Astrocyte (in vitro differentiated cells and primary cell): ENCODE data around the gene CKMT2. TPM values are rescaled to one million over a fixed set of nuclear protein-coding genes. Genes with fewer than 3 reads are reported as not detected.
"Not testable (repeated sequence)": the region's sequence is repeated elsewhere in the genome, so short reads cannot be mapped to it uniquely, and the experiment has no call there.

Experiments
- DNase-seq: peaks from one replicate; pipeline ENCODE4 v3.0.0-alpha.2; 2010; ENCODE audit warnings: low read depth
- FAIRE-seq: peaks from 2 replicates; lab custom pipeline; 2011; peaks lifted over from hg19 to GRCh38; lab: Jason Lieb, UNC
- H2AFZ ChIP-seq: 2 replicates; pipeline ENCODE4 v1.6.0; 2012; ENCODE audit warnings: low read depth, low read length, inconsistent platforms
- H3K27ac ChIP-seq: 2 replicates; pipeline ENCODE4 v1.5.1; 2011; ENCODE audit warnings: low read depth, low read length, inconsistent platforms
- H3K27me3 ChIP-seq: 2 replicates; pipeline ENCODE4 v1.6.0; 2011; ENCODE audit warnings: low read length, inconsistent platforms; ENCODE audit not compliant: insufficient read depth
- H3K36me3 ChIP-seq: 2 replicates; pipeline ENCODE4 v1.5.1; 2011; ENCODE audit warnings: low read length, inconsistent platforms; ENCODE audit not compliant: insufficient read depth
- H3K4me1 ChIP-seq: 2 replicates; pipeline ENCODE4 v1.5.1; 2011; ENCODE audit warnings: low read length, inconsistent platforms; ENCODE audit not compliant: insufficient read depth
- H3K4me2 ChIP-seq: 2 replicates; pipeline ENCODE4 v1.6.0; 2012; ENCODE audit warnings: low read length, inconsistent platforms
- H3K4me3 ChIP-seq: 2 replicates; pipeline ENCODE4 v1.5.1; 2011; ENCODE audit warnings: low read depth, mild to moderate bottlenecking, low read length, inconsistent platforms; ENCODE audit not compliant: insufficient read depth
- H3K79me2 ChIP-seq: 2 replicates; pipeline ENCODE4 v1.6.0; 2012; ENCODE audit warnings: mild to moderate bottlenecking, low read length, inconsistent platforms; ENCODE audit not compliant: insufficient read depth
- H3K9ac ChIP-seq: 2 replicates; pipeline ENCODE4 v1.6.0; 2012; ENCODE audit warnings: mild to moderate bottlenecking, low read length, inconsistent platforms
- H3K9me3 ChIP-seq: 2 replicates; pipeline ENCODE4 v1.5.1; 2012; ENCODE audit warnings: low read depth, mild to moderate bottlenecking, low read length, inconsistent platforms; ENCODE audit not compliant: insufficient read depth
- H4K20me1 ChIP-seq: 2 replicates; pipeline ENCODE4 v1.6.0; 2012; ENCODE audit warnings: low read length, inconsistent platforms; ENCODE audit not compliant: insufficient read depth
- H3K27ac Mint-ChIP-seq: one replicate; pipeline ENCODE4 v1.8.0; 2021; ENCODE audit warnings: mild to moderate bottlenecking, mixed read lengths; ENCODE audit not compliant: unreplicated experiment
- H3K27me3 Mint-ChIP-seq: one replicate; pipeline ENCODE4 v1.8.0; 2021; ENCODE audit warnings: low read depth, mixed read lengths; ENCODE audit not compliant: unreplicated experiment
- H3K36me3 Mint-ChIP-seq: one replicate; pipeline ENCODE4 v1.8.0; 2021; ENCODE audit warnings: low read depth, mixed read lengths; ENCODE audit not compliant: unreplicated experiment
- H3K4me1 Mint-ChIP-seq: one replicate; pipeline ENCODE4 v1.8.0; 2021; ENCODE audit warnings: low read depth, mixed read lengths; ENCODE audit not compliant: unreplicated experiment
- H3K4me3 Mint-ChIP-seq: one replicate; pipeline ENCODE4 v1.8.0; 2021; ENCODE audit warnings: mild to moderate bottlenecking, moderate library complexity, mixed read lengths; ENCODE audit not compliant: unreplicated experiment
- H3K9me3 Mint-ChIP-seq: one replicate; pipeline ENCODE4 v1.8.0; 2021; ENCODE audit warnings: mild to moderate bottlenecking, mixed read lengths; ENCODE audit not compliant: unreplicated experiment
- CTCF ChIP-seq: IDR thresholded peaks from 2 replicates; pipeline ENCODE4 v1.5.1; 2011; ENCODE audit warnings: low read depth, mild to moderate bottlenecking, inconsistent platforms, low read length, moderate library complexity; ENCODE audit not compliant: insufficient read depth
- EZH2 ChIP-seq: IDR thresholded peaks from 2 replicates; pipeline ENCODE4 v1.6.1; 2012; ENCODE audit warnings: mild to moderate bottlenecking, low read length, inconsistent platforms; ENCODE audit not compliant: insufficient read depth
- total RNA-seq: library from RNA; stranded (reverse); gene quantifications from 2 replicates; pipeline ENCODE4 v1.2.1, GENCODE V29; 2021

The CKMT2 gene
- total RNA-seq, 1 donor from 2014 or later, result 0.18 TPM

- Histone ChIP-seq H3K27ac (no peak overlapping the region), H3K4me3 (no peak overlapping the region), H3K9me3 (no peaks in the 10 kb centered on the region), H3K36me3 (no peaks in the 10 kb centered on the region), H3K4me2 (no peak overlapping the region), H4K20me1 (peaks cover 11% of the 10 kb centered on the region), H3K9ac (no peak overlapping the region), H3K27me3 (no peaks in the 10 kb centered on the region), H3K4me1 (no peaks in the 10 kb centered on the region), H2AFZ (no peak overlapping the region), H3K79me2 (no peaks in the 10 kb centered on the region)
- DNase-seq, result no peak
- H3K4me1 Mint-ChIP-seq, result no peaks in the 10 kb centered on the region
- no peaks in the 10 kb centered on the region for H3K27me3 Mint-ChIP-seq
- H3K36me3 Mint-ChIP-seq, result peaks cover 8% of the 10 kb centered on the region
- H3K27ac Mint-ChIP-seq, result no peak overlapping the region
- peaks cover 4% of the 10 kb centered on the region for H3K9me3 Mint-ChIP-seq
- no peak for FAIRE-seq
- no peak overlapping the region for H3K4me3 Mint-ChIP-seq
- TF ChIP-seq EZH2, result no peak
- no peak for TF ChIP-seq CTCF
Observed at GRCh38 chr5:81254886-81255559, 21.9 kb downstream of the CKMT2 start.

DNA sequence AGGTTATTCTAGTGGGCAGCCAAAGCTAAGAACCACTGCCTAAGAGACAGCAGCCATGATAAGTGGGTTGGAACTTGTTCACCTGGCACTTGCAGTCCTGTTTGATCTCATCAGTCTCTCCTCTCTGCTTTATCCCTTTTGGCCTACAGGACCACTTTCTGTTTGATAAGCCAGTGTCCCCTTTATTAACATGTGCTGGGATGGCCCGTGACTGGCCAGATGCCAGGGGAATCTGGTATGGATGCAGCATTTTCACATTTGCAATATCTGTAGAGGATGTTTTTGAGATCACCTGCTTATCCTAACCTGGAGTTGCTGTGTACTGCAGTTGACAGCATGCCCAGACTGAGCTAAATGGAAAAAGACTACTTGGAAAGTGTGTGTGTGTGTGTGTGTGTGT, 23.6 kb downstream of the CKMT2 start:
- H2AFZ ChIP-seq, result no peak overlapping the region
- no peaks in the 10 kb centered on the region for H3K36me3 ChIP-seq
- peaks cover 13% of the 10 kb centered on the region for H3K36me3 Mint-ChIP-seq
- H3K4me3 Mint-ChIP-seq, result no peak overlapping the region
- no peak overlapping the region for H3K27ac Mint-ChIP-seq
- TF ChIP-seq EZH2 (no peak), CTCF (no peak)
- no peak overlapping the region for H3K4me2 ChIP-seq
- H3K27ac ChIP-seq, result no peak overlapping the region
- H3K9me3 ChIP-seq, result no peaks in the 10 kb centered on the region
- H3K9me3 Mint-ChIP-seq, result peaks cover 6% of the 10 kb centered on the region
- no peaks in the 10 kb centered on the region for H3K79me2 ChIP-seq
- H3K9ac ChIP-seq, result no peak overlapping the region
- no peak for FAIRE-seq
- no peaks in the 10 kb centered on the region for H3K4me1 ChIP-seq
- H3K27me3 Mint-ChIP-seq, result no peaks in the 10 kb centered on the region
- no peaks in the 10 kb centered on the region for H3K27me3 ChIP-seq
- H3K4me3 ChIP-seq, result no peak overlapping the region
- no peaks in the 10 kb centered on the region for H3K4me1 Mint-ChIP-seq
- no peak for DNase-seq
- peaks cover 11% of the 10 kb centered on the region for H4K20me1 ChIP-seq

DNA sequence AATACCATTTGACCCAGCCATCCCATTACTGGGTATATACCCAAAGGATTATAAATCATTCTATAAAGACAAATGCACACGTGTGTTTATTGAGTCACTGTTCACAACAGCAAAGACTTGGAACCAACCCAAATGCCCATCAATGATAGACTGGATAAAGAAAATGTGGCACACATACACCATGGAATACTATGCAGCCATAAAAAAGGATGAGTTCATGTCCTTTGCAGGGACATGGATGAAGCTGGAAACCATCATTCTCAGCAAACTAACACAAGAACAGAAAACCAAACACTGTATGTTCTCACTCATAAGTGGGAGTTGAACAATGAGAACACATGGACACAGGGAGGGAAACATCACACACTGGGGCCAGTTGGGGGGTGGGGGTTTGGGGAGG, 29.7 kb downstream of the CKMT2 start:
- H3K36me3 Mint-ChIP-seq, H3K4me1 ChIP-seq, H3K9me3 ChIP-seq, FAIRE-seq, H3K4me2 ChIP-seq, H3K4me1 Mint-ChIP-seq, DNase-seq, H3K27ac Mint-ChIP-seq, H4K20me1 ChIP-seq, H3K36me3 ChIP-seq, H3K27me3 ChIP-seq, H3K9ac ChIP-seq, H3K4me3 Mint-ChIP-seq, H3K27ac ChIP-seq, H2AFZ ChIP-seq, H3K4me3 ChIP-seq, H3K27me3 Mint-ChIP-seq: not testable (repeated sequence)
- peaks cover 11% of the 10 kb centered on the region for H3K9me3 Mint-ChIP-seq
- H3K79me2 ChIP-seq, result peaks cover 10% of the 10 kb centered on the region
